Measurements from ENCODE around the gene RAB11A.

DNA sequence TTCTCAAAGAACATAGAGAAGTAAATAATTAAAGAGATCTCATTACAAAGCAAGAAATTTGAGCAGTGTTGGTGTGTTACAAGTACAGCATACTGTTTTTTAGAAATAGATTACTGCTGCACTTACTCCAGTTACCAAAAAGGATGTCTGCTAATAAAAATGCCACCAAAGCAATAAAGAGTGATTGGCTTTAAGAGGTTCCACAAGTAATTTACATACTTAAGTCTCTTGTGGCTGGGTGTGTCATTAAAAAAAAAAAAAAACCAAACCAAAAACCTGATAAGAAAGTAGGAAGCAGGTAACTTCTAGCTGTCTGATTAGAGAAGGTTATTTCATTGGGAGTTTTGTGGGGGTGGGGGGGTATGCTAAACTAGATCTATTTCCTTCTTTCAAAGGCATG is 15.2 kb downstream of the RAB11A start:
- TF ChIP-seq, protein P1, sequence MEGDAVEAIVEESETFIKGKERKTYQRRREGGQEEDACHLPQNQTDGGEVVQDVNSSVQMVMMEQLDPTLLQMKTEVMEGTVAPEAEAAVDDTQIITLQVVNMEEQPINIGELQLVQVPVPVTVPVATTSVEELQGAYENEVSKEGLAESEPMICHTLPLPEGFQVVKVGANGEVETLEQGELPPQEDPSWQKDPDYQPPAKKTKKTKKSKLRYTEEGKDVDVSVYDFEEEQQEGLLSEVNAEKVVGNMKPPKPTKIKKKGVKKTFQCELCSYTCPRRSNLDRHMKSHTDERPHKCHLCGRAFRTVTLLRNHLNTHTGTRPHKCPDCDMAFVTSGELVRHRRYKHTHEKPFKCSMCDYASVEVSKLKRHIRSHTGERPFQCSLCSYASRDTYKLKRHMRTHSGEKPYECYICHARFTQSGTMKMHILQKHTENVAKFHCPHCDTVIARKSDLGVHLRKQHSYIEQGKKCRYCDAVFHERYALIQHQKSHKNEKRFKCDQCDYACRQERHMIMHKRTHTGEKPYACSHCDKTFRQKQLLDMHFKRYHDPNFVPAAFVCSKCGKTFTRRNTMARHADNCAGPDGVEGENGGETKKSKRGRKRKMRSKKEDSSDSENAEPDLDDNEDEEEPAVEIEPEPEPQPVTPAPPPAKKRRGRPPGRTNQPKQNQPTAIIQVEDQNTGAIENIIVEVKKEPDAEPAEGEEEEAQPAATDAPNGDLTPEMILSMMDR (IDR thresholded peaks at IDR 0.05; ENCODE audit: borderline replicate concordance, extremely low read depth, low read length, poor library complexity, severe bottlenecking), result no peak
- TF ChIP-seq EZH2 (IDR thresholded peaks at IDR 0.05; ENCODE audit: borderline replicate concordance, low read depth, low read length, severe bottlenecking), result no peak

Measured in DND-41 (cell line).